ENCODE results near the gene MIPEP.

Gene MIPEP

DNA sequence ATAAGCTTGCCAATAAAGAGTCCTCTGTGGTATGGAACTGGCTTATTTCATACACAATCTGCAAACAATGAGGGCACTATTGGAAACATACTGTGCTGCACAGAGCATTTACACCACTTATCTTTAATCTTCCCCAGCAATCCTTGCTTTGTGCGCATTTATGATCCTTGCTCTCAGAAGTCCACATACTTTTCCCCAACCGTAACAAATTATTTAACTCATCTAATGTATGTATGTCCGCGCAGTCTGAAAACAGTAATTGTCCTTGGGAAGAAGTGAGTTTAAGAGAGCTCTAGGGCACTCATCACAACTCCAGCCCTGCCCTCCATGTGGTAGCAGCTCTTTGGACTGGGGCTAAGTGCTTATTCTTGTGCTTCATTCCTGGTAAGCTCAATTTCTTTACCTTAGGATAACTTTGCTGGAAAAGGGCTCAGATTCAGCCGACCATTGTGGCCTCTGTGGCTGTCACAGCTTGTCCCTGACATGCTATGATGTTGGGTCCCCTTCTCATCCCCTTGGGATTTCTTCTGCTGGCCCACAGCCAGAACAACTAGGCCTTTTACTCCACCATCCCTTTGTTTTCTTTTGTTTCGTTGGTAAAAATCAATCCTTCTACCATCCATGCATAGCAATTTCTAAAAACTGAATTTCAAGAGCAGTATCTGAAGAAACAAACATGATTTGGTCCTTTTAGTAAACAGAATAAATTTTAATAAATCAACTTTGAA is 166.3 kb downstream of the MIPEP start:
- in situ Hi-C loops (cut with MboI; ENCODE audit: low sequenced_read_pairs), result no loop called here

- in situ Hi-C loops (cut with MboI; ENCODE audit: low sequenced_read_pairs), result no loop called here
Observed at GRCh38 chr13:23718996-23719395, 170.2 kb downstream of the MIPEP start.

GRCh38 chr13:23716401-23716800 is 172.8 kb downstream of the MIPEP start:
- in situ Hi-C loops (cut with MboI; ENCODE audit: low sequenced_read_pairs), result no loop called here

DNA sequence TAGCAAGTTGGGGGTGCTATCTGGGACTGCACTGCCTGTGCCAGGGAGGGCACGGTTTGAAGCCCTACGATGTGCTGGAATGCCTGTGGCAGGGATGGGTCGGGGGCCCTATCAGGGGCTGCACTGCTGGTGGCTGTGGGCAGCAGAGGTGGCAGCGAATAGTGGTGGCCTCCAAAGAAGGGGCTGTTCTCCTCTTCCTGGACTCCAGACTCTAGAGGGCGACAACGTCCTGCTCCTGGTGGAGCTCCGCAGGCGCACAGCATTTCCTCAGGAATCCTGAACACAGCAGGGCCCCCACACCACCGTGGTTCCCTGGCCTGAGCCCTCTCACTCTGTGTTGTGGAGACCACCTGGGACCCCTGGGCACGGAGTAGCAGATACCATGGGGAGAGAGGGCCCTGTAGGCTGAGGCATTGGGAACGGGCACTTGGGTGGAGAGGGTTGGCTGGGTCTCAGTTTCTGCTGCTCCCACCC is 173.4 kb downstream of the MIPEP start:
- in situ Hi-C loops (cut with MboI; ENCODE audit: low sequenced_read_pairs), result no loop called here

GRCh38 chr13:23715092-23715761 is 174.0 kb downstream of the MIPEP start:
- in situ Hi-C loops (cut with MboI; ENCODE audit: low sequenced_read_pairs), result no loop called here

DNA sequence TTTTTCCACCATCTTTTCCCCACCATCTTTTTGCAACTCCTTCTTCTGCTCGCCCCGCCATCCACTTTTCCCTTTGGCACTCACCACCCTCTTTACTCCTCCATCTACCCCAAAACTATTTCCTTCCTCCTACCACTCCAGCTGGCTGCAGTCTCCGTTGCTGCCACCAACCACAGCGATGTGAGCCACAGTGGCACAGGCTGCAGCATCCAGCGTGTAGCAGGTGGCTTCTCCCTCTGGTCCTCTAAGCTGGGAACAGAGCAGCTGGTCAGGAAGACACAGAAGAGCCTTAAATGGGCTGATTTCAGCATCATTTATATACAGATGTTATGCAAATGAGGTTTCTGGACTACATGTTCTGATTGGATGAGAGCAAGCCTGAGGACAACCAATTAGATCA is 174.5 kb downstream of the MIPEP start:
- in situ Hi-C loops (cut with MboI; ENCODE audit: low sequenced_read_pairs), result no loop called here

- in situ Hi-C loops (cut with MboI; ENCODE audit: low sequenced_read_pairs), result no loop called here
Observed at GRCh38 chr13:23711355-23711754, 177.8 kb downstream of the MIPEP start.

- in situ Hi-C loops (cut with MboI; ENCODE audit: low sequenced_read_pairs), result no loop called here
Observed at GRCh38 chr13:23710366-23710765, 178.8 kb downstream of the MIPEP start.

- in situ Hi-C loops (cut with MboI; ENCODE audit: low sequenced_read_pairs), result no loop called here
Observed at GRCh38 chr13:23709536-23709935, 179.7 kb downstream of the MIPEP start.

- in situ Hi-C loops (cut with MboI; ENCODE audit: low sequenced_read_pairs), result no loop called here
Observed at GRCh38 chr13:23707674-23708073, 181.5 kb downstream of the MIPEP start.

GRCh38 chr13:23705583-23705982 is 183.6 kb downstream of the MIPEP start:
- in situ Hi-C loops (cut with MboI; ENCODE audit: low sequenced_read_pairs), result no loop called here

- in situ Hi-C loops (cut with MboI; ENCODE audit: low sequenced_read_pairs), result no loop called here
Observed at GRCh38 chr13:23703246-23703860, 185.8 kb downstream of the MIPEP start.

DNA sequence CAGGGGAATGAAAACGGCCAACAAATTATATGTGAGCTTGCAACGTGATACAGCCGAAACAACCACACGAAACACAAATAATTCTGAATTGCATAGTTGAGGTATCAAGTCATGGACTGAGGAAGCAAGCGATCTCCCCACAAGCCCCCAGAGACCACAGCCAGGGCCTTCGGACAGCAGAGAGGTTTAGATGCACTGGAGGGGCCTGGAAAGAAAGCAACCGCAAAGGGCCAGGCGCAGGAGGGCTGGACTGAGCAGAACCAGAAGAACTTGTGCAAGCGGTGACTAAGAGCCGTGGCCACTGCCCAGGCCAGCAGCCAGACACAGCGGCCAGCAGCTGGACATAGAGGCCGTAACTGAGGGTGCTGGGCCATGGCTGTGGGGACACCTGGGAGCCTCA is 187.6 kb downstream of the MIPEP start:
- in situ Hi-C loops (cut with MboI; ENCODE audit: low sequenced_read_pairs), result no loop called here

DNA sequence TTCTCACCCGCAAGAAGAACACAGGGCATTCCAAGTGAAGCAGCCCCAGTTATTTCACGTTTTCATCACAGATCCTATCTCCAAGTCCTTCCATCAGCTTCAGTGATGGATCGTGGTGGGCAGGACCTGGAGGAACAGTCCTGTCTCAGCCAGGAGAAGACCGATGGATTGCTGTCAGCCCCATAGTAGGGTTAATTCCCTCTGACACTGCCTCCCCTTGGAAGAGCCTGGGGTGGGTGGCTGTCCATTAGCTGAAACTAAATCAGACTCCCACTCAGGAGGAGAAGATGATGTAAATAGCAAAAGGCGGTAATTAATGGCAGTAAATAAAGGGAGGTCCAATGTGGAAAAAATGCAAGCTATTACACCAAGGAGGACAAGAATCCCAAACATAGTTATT is 188.0 kb downstream of the MIPEP start:
- in situ Hi-C loops (cut with MboI; ENCODE audit: low sequenced_read_pairs), result no loop called here

DNA sequence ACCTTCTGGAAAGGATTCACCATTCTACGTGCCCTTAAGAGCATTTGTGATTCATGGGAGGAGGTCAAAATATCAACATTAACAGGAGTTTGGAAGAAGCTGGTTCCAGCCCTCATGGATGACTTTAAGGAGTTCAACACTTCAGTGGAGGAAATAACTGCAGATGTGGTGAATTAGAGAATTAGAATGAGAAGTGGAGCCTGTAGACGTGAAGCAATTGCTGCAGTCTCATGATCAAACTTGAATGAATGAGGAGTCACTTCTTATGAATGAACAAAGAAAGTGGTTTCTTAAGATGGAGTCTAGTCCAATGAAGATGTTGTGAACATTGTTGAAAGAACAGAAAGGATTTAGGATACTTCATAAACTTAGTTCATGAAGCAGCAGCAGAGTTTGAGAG is 189.9 kb downstream of the MIPEP start:
- in situ Hi-C loops (cut with MboI; ENCODE audit: low sequenced_read_pairs), result no loop called here

DNA sequence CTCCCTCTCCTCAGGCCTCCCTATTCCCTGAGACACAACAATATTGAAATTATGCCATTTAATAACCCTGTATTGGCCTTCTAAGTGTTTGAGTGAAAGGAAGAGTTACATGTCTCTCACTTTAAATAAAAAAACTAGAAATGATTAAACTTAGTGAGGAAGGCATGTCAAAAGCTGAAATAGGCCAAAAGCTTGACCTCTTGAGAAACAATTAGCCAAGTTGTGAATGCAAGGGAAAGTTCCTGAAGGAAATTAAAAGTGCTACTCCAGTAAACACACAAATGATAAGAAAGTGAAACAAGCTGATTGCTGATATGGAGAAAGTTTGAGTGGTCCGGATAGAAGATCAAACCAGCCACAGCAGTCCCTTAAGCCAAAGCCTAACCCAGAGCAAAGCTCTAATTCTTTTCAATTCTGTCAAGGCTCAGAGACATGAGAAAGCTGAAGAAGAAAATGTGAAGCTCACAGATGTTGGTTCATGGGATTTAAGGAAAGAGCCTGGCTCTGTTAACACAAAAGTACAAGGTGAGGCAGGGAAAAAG is 191.4 kb downstream of the MIPEP start:
- in situ Hi-C loops (cut with MboI; ENCODE audit: low sequenced_read_pairs), result no loop called here

- in situ Hi-C loops (cut with MboI; ENCODE audit: low sequenced_read_pairs), result no loop called here
Observed at GRCh38 chr13:23696610-23697009, 192.6 kb downstream of the MIPEP start.

- in situ Hi-C loops (cut with MboI; ENCODE audit: low sequenced_read_pairs), result no loop called here
Observed at GRCh38 chr13:23695711-23696464, 193.3 kb downstream of the MIPEP start.

- in situ Hi-C loops (cut with MboI; ENCODE audit: low sequenced_read_pairs), result no loop called here
Observed at GRCh38 chr13:23695196-23695595, 194.0 kb downstream of the MIPEP start.

DNA sequence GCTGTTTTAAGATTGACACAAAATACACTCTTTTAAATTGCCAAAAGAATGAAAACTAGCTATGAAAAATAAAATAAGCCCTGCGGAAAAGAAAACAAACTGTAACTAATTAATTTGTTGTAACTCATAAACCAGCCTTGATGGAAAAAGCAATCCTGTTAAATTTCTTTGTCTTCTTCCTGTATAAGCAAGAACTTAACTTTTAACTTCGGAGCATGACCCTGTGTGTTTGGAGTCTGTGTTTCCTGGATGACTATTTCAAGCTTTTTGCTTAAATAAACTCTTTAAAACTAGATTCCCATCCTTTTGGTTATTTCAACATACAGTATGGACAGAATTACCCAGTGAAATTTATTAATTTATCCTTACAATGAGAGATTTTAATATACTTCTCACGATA is 196.4 kb downstream of the MIPEP start:
- in situ Hi-C loops (cut with MboI; ENCODE audit: low sequenced_read_pairs), result no loop called here

- in situ Hi-C loops (cut with MboI; ENCODE audit: low sequenced_read_pairs), result no loop called here
Observed at GRCh38 chr13:23690668-23691067, 198.5 kb downstream of the MIPEP start.
